H9 (cell line): ENCODE measurements around the gene SPATA6. TPM values are rescaled to one million over a fixed set of nuclear protein-coding genes. Genes with fewer than 3 reads are reported as not detected.

ENCODE experiments used
- DNase-seq: peaks from one replicate; pipeline ENCODE4 v3.0.0-alpha.2; 2017
- H2AFZ ChIP-seq: one replicate; pipeline ENCODE4 v1.6.1; 2013; ENCODE audit warnings: mild to moderate bottlenecking, low read length, control low read depth, moderate library complexity
- H2AK5ac ChIP-seq: 2 replicates; pipeline ENCODE4 v1.6.1; 2013; ENCODE audit warnings: low read length, control low read depth, mixed read lengths; ENCODE audit not compliant: insufficient read length
- H2BK120ac ChIP-seq: one replicate; pipeline ENCODE4 v1.6.1; 2013; ENCODE audit warnings: low read depth, mild to moderate bottlenecking, low read length, control low read depth, inconsistent platforms; ENCODE audit not compliant: poor library complexity, severe bottlenecking
- H2BK12ac ChIP-seq: 2 replicates; pipeline ENCODE4 v1.6.1; 2013; ENCODE audit warnings: low read length, control low read depth, mixed read lengths, low read depth; ENCODE audit not compliant: insufficient read length
- H2BK15ac ChIP-seq: 2 replicates; pipeline ENCODE4 v1.6.1; 2013; ENCODE audit warnings: low read depth, low read length, control low read depth
- H2BK20ac ChIP-seq: one replicate; pipeline ENCODE4 v1.6.1; 2013; ENCODE audit warnings: low read depth, mild to moderate bottlenecking, low read length, control low read depth, inconsistent platforms; ENCODE audit not compliant: poor library complexity, severe bottlenecking
- H2BK5ac ChIP-seq: 2 replicates; pipeline ENCODE4 v1.6.1; 2013; ENCODE audit warnings: low read length, control low read depth, mixed read lengths; ENCODE audit not compliant: insufficient read length
- H3K14ac ChIP-seq: 2 replicates; pipeline ENCODE4 v1.6.1; 2013; ENCODE audit warnings: low read length, control low read depth; ENCODE audit not compliant: insufficient read depth
- H3K18ac ChIP-seq: 2 replicates; pipeline ENCODE4 v1.6.1; 2013; ENCODE audit warnings: low read depth, mild to moderate bottlenecking, mixed read lengths, low read length, control low read depth; ENCODE audit not compliant: insufficient read length
- H3K23ac ChIP-seq: 2 replicates; pipeline ENCODE4 v1.6.1; 2013; ENCODE audit warnings: low read length, control low read depth, mixed read lengths, low read depth; ENCODE audit not compliant: insufficient read length
- H3K23me2 ChIP-seq: 2 replicates; pipeline ENCODE4 v1.6.1; 2013; ENCODE audit warnings: low read depth, mild to moderate bottlenecking, mixed read lengths, low read length, control low read depth; ENCODE audit not compliant: insufficient read length, poor library complexity, severe bottlenecking
- H3K27ac ChIP-seq: 2 replicates; pipeline ENCODE4 v1.5.1; 2013; ENCODE audit warnings: low read length, control low read depth, mixed read lengths, low read depth; ENCODE audit not compliant: insufficient read length
- H3K27me3 ChIP-seq: 2 replicates; pipeline ENCODE4 v1.6.1; 2013; ENCODE audit warnings: low read length, control low read depth, inconsistent platforms; ENCODE audit not compliant: insufficient read depth
- H3K4ac ChIP-seq: 2 replicates; pipeline ENCODE4 v1.6.1; 2013; ENCODE audit warnings: low read depth, mild to moderate bottlenecking, control low read depth, inconsistent platforms, low read length, moderate library complexity
- H3K4me1 ChIP-seq: 2 replicates; pipeline ENCODE4 v1.6.1; 2013; ENCODE audit warnings: low read length, control low read depth, inconsistent platforms; ENCODE audit not compliant: insufficient read depth
- H3K4me2 ChIP-seq: 2 replicates; pipeline ENCODE4 v1.6.1; 2013; ENCODE audit warnings: low read length, control low read depth, mixed read lengths; ENCODE audit not compliant: insufficient read length, insufficient read depth
- H3K56ac ChIP-seq: 2 replicates; pipeline ENCODE4 v1.6.1; 2013; ENCODE audit warnings: low read depth, mild to moderate bottlenecking, mixed read lengths, low read length, control low read depth; ENCODE audit not compliant: insufficient read length
- H3K79me1 ChIP-seq: 2 replicates; pipeline ENCODE4 v1.6.1; 2013; ENCODE audit warnings: low read depth, mild to moderate bottlenecking, moderate library complexity, low read length, control low read depth, inconsistent platforms; ENCODE audit not compliant: insufficient read depth, poor library complexity, severe bottlenecking
- H3K79me2 ChIP-seq: 2 replicates; pipeline ENCODE4 v1.6.1; 2013; ENCODE audit warnings: low read length, control low read depth, inconsistent platforms; ENCODE audit not compliant: insufficient read depth
- H3K9ac ChIP-seq: 2 replicates; pipeline ENCODE4 v1.6.1; 2013; ENCODE audit warnings: low read length, control low read depth, mixed read lengths; ENCODE audit not compliant: insufficient read length; ENCODE audit errors: extremely low read depth
- H3K9me3 ChIP-seq: one replicate; pipeline ENCODE4 v1.6.1; 2013; ENCODE audit warnings: low read depth, low read length, inconsistent platforms; ENCODE audit not compliant: control insufficient read depth
- H3T11ph ChIP-seq: one replicate; pipeline ENCODE4 v1.6.1; 2013; ENCODE audit warnings: mild to moderate bottlenecking, low read length, control low read depth, inconsistent platforms
- H4K20me1 ChIP-seq: one replicate; pipeline ENCODE4 v1.6.1; 2013; ENCODE audit not compliant: control insufficient read depth, insufficient read length, insufficient read depth
- H4K5ac ChIP-seq: 2 replicates; pipeline ENCODE4 v1.6.1; 2013; ENCODE audit warnings: low read depth, mild to moderate bottlenecking, mixed read lengths, low read length, control low read depth; ENCODE audit not compliant: insufficient read length
- H4K8ac ChIP-seq: replicated peaks from 2 replicates; pipeline ENCODE4 v1.6.1; 2013; ENCODE audit warnings: low read length, control low read depth, mixed read lengths, low read depth; ENCODE audit not compliant: insufficient read length
- H4K91ac ChIP-seq: 2 replicates; pipeline ENCODE4 v1.6.1; 2013; ENCODE audit warnings: low read depth, mild to moderate bottlenecking, moderate library complexity, mixed read lengths, low read length, control low read depth; ENCODE audit not compliant: insufficient read length
- H3K27ac Mint-ChIP-seq, 3 experiments: 2 replicates in 2 of 3; 3 replicates in 1 of 3; pipeline ENCODE4 v1.8.0; 2020 to 2021; ENCODE audit warnings: mixed read lengths in 3 of 3, mild to moderate bottlenecking in 1 of 3, moderate library complexity in 1 of 3
- H3K27me3 Mint-ChIP-seq: 2 replicates; pipeline ENCODE4 v1.8.0; 2021; ENCODE audit warnings: low read depth, mild to moderate bottlenecking, moderate library complexity, mixed read lengths
- H3K36me3 Mint-ChIP-seq, 3 experiments: 2 replicates in 2 of 3; 3 replicates in 1 of 3; pipeline ENCODE4 v1.8.0; 2020 to 2021; ENCODE audit warnings: low read depth in 3 of 3, mixed read lengths in 3 of 3; ENCODE audit not compliant: insufficient read depth in 1 of 3
- H3K4me1 Mint-ChIP-seq, 2 experiments: 2 replicates each; pipeline ENCODE4 v1.8.0; 2020; ENCODE audit warnings: mixed read lengths in 2 of 2
- H3K4me3 Mint-ChIP-seq, 2 experiments: 2 replicates in 1 of 2; 3 replicates in 1 of 2; pipeline ENCODE4 v1.8.0; 2020 to 2021; ENCODE audit warnings: mild to moderate bottlenecking in 2 of 2, mixed read lengths in 2 of 2, moderate library complexity in 1 of 2
- H3K9me3 Mint-ChIP-seq, 2 experiments: 2 replicates in 1 of 2; 3 replicates in 1 of 2; pipeline ENCODE4 v1.8.0; 2020; ENCODE audit warnings: mild to moderate bottlenecking in 2 of 2, mixed read lengths in 2 of 2, moderate library complexity in 1 of 2
- WGBS: extraction: QIAGEN DNeasy Blood & Tissue Kit; methylation state at CpG from one replicate; pipeline ENCODE4 v1.1.7; 2013; ENCODE audit warnings: missing lambda C conversion rate, low lambda C conversion rate, mixed read lengths; ENCODE audit not compliant: insufficient read length; ENCODE audit errors: extremely low coverage; 5-methylcytosine and 5-hydroxymethylcytosine counted together
- total RNA-seq: library from RNA; stranded (reverse); gene quantifications from 2 replicates; pipeline ENCODE4 v1.2.1, GENCODE V29; 2021
- TF ChIP-seq, protein P1 (sequence below): fragments of 200-600 bp; sonication (generic); conservative IDR thresholded peaks from 3 replicates; pipeline ENCODE4 v1.8.0; 2021; ENCODE audit warnings: antibody characterized with exemption, mild to moderate bottlenecking

The SPATA6 gene
- total RNA-seq, 1 experiment from 2014 or later = 8.0 TPM

DNA sequence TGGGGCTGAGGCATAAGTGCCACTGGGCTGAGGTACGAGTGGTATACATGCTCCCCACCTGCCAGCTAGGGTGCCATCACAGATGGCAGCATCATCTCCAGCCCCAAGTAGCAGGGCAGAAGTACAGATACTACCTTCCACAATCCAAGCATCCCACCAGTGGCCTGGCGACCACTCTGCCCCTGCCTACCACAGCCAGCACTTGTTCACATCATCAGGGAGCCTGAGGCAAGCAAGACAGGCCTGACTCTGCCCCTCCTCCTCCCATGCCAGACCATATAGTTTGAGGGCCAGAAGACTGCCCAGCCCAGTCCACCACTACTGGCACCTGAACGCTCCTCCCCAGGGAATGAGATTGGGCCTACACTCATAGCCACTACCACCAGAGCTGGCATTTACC is 84.6 kb downstream of the SPATA6 start:
- H4K5ac ChIP-seq = no peak overlapping the region
- no peak overlapping the region for H3K4ac ChIP-seq
- Mint-ChIP-seq H3K36me3 (peaks cover 20 to 32% (median 20%) of the 10 kb centered on the region in 3 experiments), H3K4me1 (no peaks in the 10 kb centered on the region), H3K27ac (no peak overlapping the region; a peak in 1 of 7 replicates), H3K4me3 (no peak overlapping the region), H3K27me3 (no peaks in the 10 kb centered on the region), H3K9me3 (peaks cover 16 to 19% of the 10 kb centered on the region in 2 experiments; a peak in 4 of 5 replicates)
- TF ChIP-seq, protein P1, sequence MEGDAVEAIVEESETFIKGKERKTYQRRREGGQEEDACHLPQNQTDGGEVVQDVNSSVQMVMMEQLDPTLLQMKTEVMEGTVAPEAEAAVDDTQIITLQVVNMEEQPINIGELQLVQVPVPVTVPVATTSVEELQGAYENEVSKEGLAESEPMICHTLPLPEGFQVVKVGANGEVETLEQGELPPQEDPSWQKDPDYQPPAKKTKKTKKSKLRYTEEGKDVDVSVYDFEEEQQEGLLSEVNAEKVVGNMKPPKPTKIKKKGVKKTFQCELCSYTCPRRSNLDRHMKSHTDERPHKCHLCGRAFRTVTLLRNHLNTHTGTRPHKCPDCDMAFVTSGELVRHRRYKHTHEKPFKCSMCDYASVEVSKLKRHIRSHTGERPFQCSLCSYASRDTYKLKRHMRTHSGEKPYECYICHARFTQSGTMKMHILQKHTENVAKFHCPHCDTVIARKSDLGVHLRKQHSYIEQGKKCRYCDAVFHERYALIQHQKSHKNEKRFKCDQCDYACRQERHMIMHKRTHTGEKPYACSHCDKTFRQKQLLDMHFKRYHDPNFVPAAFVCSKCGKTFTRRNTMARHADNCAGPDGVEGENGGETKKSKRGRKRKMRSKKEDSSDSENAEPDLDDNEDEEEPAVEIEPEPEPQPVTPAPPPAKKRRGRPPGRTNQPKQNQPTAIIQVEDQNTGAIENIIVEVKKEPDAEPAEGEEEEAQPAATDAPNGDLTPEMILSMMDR = no peak
- no peaks in the 10 kb centered on the region for H3K9me3 ChIP-seq
- H2BK20ac ChIP-seq = no peak overlapping the region
- H4K20me1 ChIP-seq = no peaks in the 10 kb centered on the region
- no peak overlapping the region for H2BK12ac ChIP-seq
- no peak overlapping the region for H2AFZ ChIP-seq
- H3K27ac ChIP-seq = no peak overlapping the region
- H3K79me2 ChIP-seq = no peaks in the 10 kb centered on the region
- no peak overlapping the region for H3K18ac ChIP-seq
- H3K56ac ChIP-seq = no peak overlapping the region
- no peaks in the 10 kb centered on the region for H3K23me2 ChIP-seq
- H3K14ac ChIP-seq = no peak overlapping the region
- no peak overlapping the region for H3K9ac ChIP-seq
- no peak overlapping the region for H2BK120ac ChIP-seq
- no peak overlapping the region for H2BK15ac ChIP-seq
- H3T11ph ChIP-seq = no peak overlapping the region
- no peak overlapping the region for H3K4me2 ChIP-seq
- no peak overlapping the region for H2AK5ac ChIP-seq
- DNase-seq = no peak
- H4K8ac ChIP-seq = no peak overlapping the region
- no peaks in the 10 kb centered on the region for H3K27me3 ChIP-seq
- no CpG with 5 or more reads among the region's 3 CpGs for WGBS
- no peaks in the 10 kb centered on the region for H3K4me1 ChIP-seq
- H3K23ac ChIP-seq = no peak overlapping the region
- no peak overlapping the region for H2BK5ac ChIP-seq
- H3K79me1 ChIP-seq = no peaks in the 10 kb centered on the region
- no peak overlapping the region for H4K91ac ChIP-seq
